Uterus (tissue), 2 donors: ENCODE results near the gene CTNND2.

Source experiments
- CTCF ChIP-seq, 4 experiments: fragments of 200-600 bp in 2 of 4; fragments of 450-650 bp in 2 of 4; sonication (generic) in 2 of 4; IDR thresholded peaks; one replicate each; pipeline ENCODE4 v1.5.1; 2016 to 2019; ENCODE audit warnings: antibody characterized with exemption in 4 of 4, mild to moderate bottlenecking in 2 of 4, moderate library complexity in 1 of 4
- POLR2A ChIP-seq, 2 donors: fragments of 450-650 bp; IDR thresholded peaks; one replicate each; pipeline ENCODE4 v1.6.1; 2016; ENCODE audit warnings: antibody characterized with exemption in 2 of 2, mild to moderate bottlenecking in 1 of 2, moderate library complexity in 1 of 2

- TF ChIP-seq POLR2A (IDR thresholded peaks at IDR 0.05) (no peak), CTCF (IDR thresholded peaks at IDR 0.05) (peak; percentile 19 to 39 (median 30))
Measured at GRCh38 chr5:10987925-10988504, 916.2 kb downstream of the CTNND2 start.
